Loucy (cell line): ENCODE data around the gene FMNL1.
A peak's percentile ranks its signal among the peaks of the same experiment; 100 is the strongest.

Experiments
- H2AFZ ChIP-seq: fragments of 200-600 bp; sonication (generic); 2 replicates; pipeline ENCODE4 v1.6.0; 2016; ENCODE audit warnings: antibody characterized with exemption, mild to moderate bottlenecking, low read length, moderate library complexity
- H3F3A ChIP-seq: fragments of 200-600 bp; 2 replicates; pipeline ENCODE4 v1.6.0; 2016; ENCODE audit warnings: antibody characterized with exemption, low read depth, mild to moderate bottlenecking
- H3K27me3 ChIP-seq: fragments of 200-600 bp; sonication (generic); 2 replicates; pipeline ENCODE4 v1.6.1; 2014; ENCODE audit warnings: low read length, mild to moderate bottlenecking; ENCODE audit not compliant: insufficient read depth, poor library complexity, severe bottlenecking
- H3K36me3 ChIP-seq: fragments of 200-600 bp; sonication (generic); 2 replicates; pipeline ENCODE4 v1.6.1; 2016; ENCODE audit warnings: low read length; ENCODE audit not compliant: insufficient read depth
- H3K4me1 ChIP-seq: fragments of 200-600 bp; sonication (generic); 2 replicates; pipeline ENCODE4 v1.5.1; 2014; ENCODE audit warnings: low read length, mild to moderate bottlenecking; ENCODE audit not compliant: insufficient read depth, poor library complexity, severe bottlenecking
- H3K4me2 ChIP-seq: fragments of 200-600 bp; sonication (generic); 2 replicates; pipeline ENCODE4 v1.6.0; 2014; ENCODE audit warnings: antibody characterized with exemption, low read length, low read depth, mild to moderate bottlenecking; ENCODE audit not compliant: poor library complexity, severe bottlenecking
- H3K4me3 ChIP-seq: fragments of 200-600 bp; sonication (generic); 2 replicates; pipeline ENCODE4 v1.5.1; 2014; ENCODE audit warnings: low read length, mild to moderate bottlenecking, mixed read lengths; ENCODE audit not compliant: poor library complexity, severe bottlenecking
- H3K79me2 ChIP-seq: fragments of 200-600 bp; sonication (generic); 2 replicates; pipeline ENCODE4 v1.6.1; 2014; ENCODE audit warnings: low read length; ENCODE audit not compliant: insufficient read depth
- H3K9ac ChIP-seq: fragments of 200-600 bp; sonication (generic); 2 replicates; pipeline ENCODE4 v1.6.0; 2014; ENCODE audit warnings: mild to moderate bottlenecking, low read depth, low read length, moderate library complexity; ENCODE audit not compliant: poor library complexity, severe bottlenecking
- H3K9me2 ChIP-seq: fragments of 200-600 bp; sonication (generic); replicated peaks from 2 replicates; pipeline ENCODE4 v1.6.1; 2016; ENCODE audit warnings: low read depth, low read length, mixed read lengths
- H3K9me3 ChIP-seq: fragments of 200-600 bp; sonication (generic); 2 replicates; pipeline ENCODE4 v1.6.1; 2014; ENCODE audit warnings: mild to moderate bottlenecking, antibody characterized with exemption, low read length, low read depth; ENCODE audit not compliant: insufficient read depth
- H4K20me1 ChIP-seq: fragments of 200-600 bp; sonication (generic); 2 replicates; pipeline ENCODE4 v1.6.0; 2014; ENCODE audit warnings: antibody characterized with exemption, low read length, mild to moderate bottlenecking; ENCODE audit not compliant: insufficient read depth, poor library complexity, severe bottlenecking
- CTCF ChIP-seq: fragments of 200-600 bp; sonication (generic); conservative IDR thresholded peaks from 2 replicates; pipeline ENCODE4 v1.5.1; 2014; ENCODE audit warnings: mild to moderate bottlenecking, antibody characterized with exemption, low read length
- EZH2phosphoT487 ChIP-seq: fragments of 200-600 bp; IDR thresholded peaks from 2 replicates; pipeline ENCODE4 v1.6.1; 2018; ENCODE audit warnings: antibody characterized with exemption, mild to moderate bottlenecking, moderate library complexity, borderline replicate concordance

The FMNL1 gene

DNA sequence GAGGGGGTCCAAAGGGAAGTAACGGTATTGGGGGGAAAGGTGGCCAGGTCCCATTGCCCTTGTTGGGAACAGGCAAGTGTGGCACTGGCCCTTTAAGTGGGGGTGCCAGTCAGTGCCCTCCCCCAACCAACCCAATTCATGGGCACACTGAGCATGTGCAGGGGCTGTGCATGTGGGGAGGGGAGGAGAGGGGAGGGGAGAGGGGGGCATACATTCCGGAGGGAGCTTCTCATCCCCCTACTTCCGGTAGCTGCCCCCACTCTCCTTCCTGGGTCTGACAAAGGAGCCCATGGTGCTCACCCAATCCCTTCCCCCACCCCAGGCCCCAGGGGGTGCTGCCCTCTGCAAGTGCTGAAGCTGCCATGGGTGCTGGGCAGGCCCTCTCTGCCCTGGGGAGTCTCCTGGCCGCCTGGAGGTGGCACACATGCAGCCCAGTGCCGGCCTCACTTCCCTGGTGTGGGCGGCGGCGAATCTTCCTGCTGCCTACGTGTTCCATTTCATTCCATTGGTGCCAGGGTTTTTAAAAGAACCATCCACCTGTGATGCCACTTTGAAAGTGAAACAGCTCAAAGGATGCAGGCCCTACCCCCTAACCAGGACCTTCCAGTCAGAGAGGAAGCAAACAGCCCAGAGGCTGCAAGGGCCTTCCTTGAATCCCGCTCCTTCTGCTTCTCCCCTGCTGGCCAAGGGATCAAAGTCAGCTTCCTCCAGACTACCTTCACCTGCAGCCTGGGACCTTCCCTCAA, 49.0 kb upstream of the FMNL1 start:
- TF ChIP-seq CTCF, result peak; percentile 16; the same call in 1 of the 2 replicates
- no peak for TF ChIP-seq EZH2phosphoT487
- Histone ChIP-seq H4K20me1 (no peaks in the 10 kb centered on the region), H3K9me2 (no peaks in the 10 kb centered on the region), H3K79me2 (no peaks in the 10 kb centered on the region), H3K4me2 (peak overlapping the region; percentile 82), H3K4me3 (peak overlapping the region; percentile 78), H3K36me3 (no peaks in the 10 kb centered on the region), H3K4me1 (peaks cover 35% of the 10 kb centered on the region), H3K9me3 (no peaks in the 10 kb centered on the region), H3K9ac (peak overlapping the region; percentile 85), H3K27me3 (no peaks in the 10 kb centered on the region), H3F3A (no peaks in the 10 kb centered on the region), H2AFZ (peak overlapping the region; percentile 54; the same call in 1 of the 2 replicates)

- H3K9me2 ChIP-seq, result no peaks in the 10 kb centered on the region
- no peaks in the 10 kb centered on the region for H4K20me1 ChIP-seq
- H3K4me2 ChIP-seq, result peak overlapping the region; percentile 40
- no peaks in the 10 kb centered on the region for H3K79me2 ChIP-seq
- no peaks in the 10 kb centered on the region for H3F3A ChIP-seq
- H3K9ac ChIP-seq, result no peak overlapping the region
- no peak overlapping the region for H3K4me3 ChIP-seq
- no peaks in the 10 kb centered on the region for H3K27me3 ChIP-seq
- TF ChIP-seq EZH2phosphoT487 (no peak), CTCF (no peak)
- H3K36me3 ChIP-seq, result no peaks in the 10 kb centered on the region
- H2AFZ ChIP-seq, result peak overlapping the region; percentile 76
- H3K9me3 ChIP-seq, result no peaks in the 10 kb centered on the region
- peaks cover 35% of the 10 kb centered on the region for H3K4me1 ChIP-seq
Measured at GRCh38 chr17:45175759-45176115, 45.9 kb upstream of the FMNL1 start.

- no peaks in the 10 kb centered on the region for H3K9me3 ChIP-seq
- H3K36me3 ChIP-seq, result no peaks in the 10 kb centered on the region
- H3F3A ChIP-seq, result no peaks in the 10 kb centered on the region
- no peak overlapping the region for H2AFZ ChIP-seq
- no peak for TF ChIP-seq EZH2phosphoT487
- no peak for TF ChIP-seq CTCF
- H3K4me2 ChIP-seq, result no peak overlapping the region
- H3K79me2 ChIP-seq, result no peaks in the 10 kb centered on the region
- H3K9me2 ChIP-seq, result no peaks in the 10 kb centered on the region
- peaks cover 21% of the 10 kb centered on the region for H3K4me1 ChIP-seq
- H3K9ac ChIP-seq, result no peak overlapping the region
- no peaks in the 10 kb centered on the region for H3K27me3 ChIP-seq
- no peak overlapping the region for H3K4me3 ChIP-seq
- H4K20me1 ChIP-seq, result no peaks in the 10 kb centered on the region
Measured at GRCh38 chr17:45177563-45177962, 44.1 kb upstream of the FMNL1 start.
